GM23248 (cell line): Measurements from ENCODE around the gene PRR22. TPM values are rescaled to one million over a fixed set of nuclear protein-coding genes. Genes with fewer than 3 reads are reported as not detected.

Experiments
- DNase-seq: peaks from one replicate; pipeline ENCODE4 v3.0.0-alpha.2; 2015
- H2AFZ ChIP-seq: fragments of 200-600 bp; sonication (generic); 2 replicates; pipeline ENCODE4 v1.6.1; 2016; ENCODE audit warnings: antibody characterized with exemption
- H3F3A ChIP-seq: fragments of 200-600 bp; sonication (generic); 2 replicates; pipeline ENCODE4 v1.6.1; 2016; ENCODE audit warnings: mild to moderate bottlenecking, antibody characterized with exemption, mixed run types; ENCODE audit not compliant: insufficient read depth
- H3K27ac ChIP-seq: fragments of 200-600 bp; sonication (generic); 2 replicates; pipeline ENCODE4 v1.5.1; 2016; ENCODE audit warnings: mild to moderate bottlenecking
- H3K27me3 ChIP-seq: fragments of 200-600 bp; sonication (generic); replicated peaks from 2 replicates; pipeline ENCODE4 v1.6.1; 2016; ENCODE audit warnings: mild to moderate bottlenecking; ENCODE audit not compliant: insufficient read depth
- H3K36me3 ChIP-seq: fragments of 200-600 bp; sonication (generic); 2 replicates; pipeline ENCODE4 v1.6.1; 2016; ENCODE audit warnings: low read depth, mild to moderate bottlenecking
- H3K4me1 ChIP-seq: fragments of 200-600 bp; sonication (generic); 2 replicates; pipeline ENCODE4 v1.6.1; 2016; ENCODE audit warnings: mild to moderate bottlenecking; ENCODE audit not compliant: insufficient read depth
- H3K4me2 ChIP-seq: fragments of 200-600 bp; sonication (generic); one replicate; pipeline ENCODE4 v1.6.1; 2016; ENCODE audit warnings: mild to moderate bottlenecking; ENCODE audit not compliant: unreplicated experiment
- H3K4me3 ChIP-seq: fragments of 200-600 bp; sonication (generic); 2 replicates; pipeline ENCODE4 v1.5.1; 2016; ENCODE audit warnings: mild to moderate bottlenecking
- H3K79me2 ChIP-seq: fragments of 200-600 bp; sonication (generic); 2 replicates; pipeline ENCODE4 v1.6.1; 2016; ENCODE audit warnings: mild to moderate bottlenecking; ENCODE audit not compliant: insufficient read depth
- H3K9ac ChIP-seq: fragments of 200-600 bp; sonication (generic); 2 replicates; pipeline ENCODE4 v1.6.1; 2016; ENCODE audit warnings: mild to moderate bottlenecking
- H3K9me2 ChIP-seq: fragments of 200-600 bp; sonication (generic); 2 replicates; pipeline ENCODE4 v1.6.1; 2016; ENCODE audit warnings: mixed run types, mild to moderate bottlenecking, moderate library complexity; ENCODE audit not compliant: insufficient read depth
- H3K9me3 ChIP-seq: fragments of 200-600 bp; sonication (generic); one replicate; pipeline ENCODE4 v1.6.1; 2017; ENCODE audit warnings: low read depth
- H4K20me1 ChIP-seq: fragments of 200-600 bp; sonication (generic); 2 replicates; pipeline ENCODE4 v1.6.0; 2016; ENCODE audit not compliant: insufficient read depth
- EZH2 ChIP-seq: fragments of 200-600 bp; sonication (generic); IDR thresholded peaks from 2 replicates; pipeline ENCODE4 v1.6.1; 2018; ENCODE audit warnings: antibody characterized with exemption, mild to moderate bottlenecking; ENCODE audit not compliant: insufficient read depth, poor library complexity, severe bottlenecking
- EZH2phosphoT487 ChIP-seq: fragments of 200-600 bp; sonication (generic); IDR thresholded peaks from 2 replicates; pipeline ENCODE4 v1.6.1; 2018; ENCODE audit warnings: antibody characterized with exemption, moderate library complexity, mild to moderate bottlenecking, low read depth; ENCODE audit not compliant: insufficient read depth
- WGBS, 2 experiments: methylation state at CpG; one replicate each; pipeline ENCODE4 v1.1.6; 2015 to 2017; ENCODE audit warnings: low lambda C conversion rate in 2 of 2, low coverage in 1 of 2; ENCODE audit errors: missing lambda C conversion rate in 2 of 2; 5-methylcytosine and 5-hydroxymethylcytosine counted together
- in situ Hi-C: fragments of 300-500 bp; cut with MboI; formaldehyde crosslinking; loops from 2 replicates; pipeline ENCODE4 v1.15.0; 2020
- polyA plus RNA-seq: library from polyadenylated mRNA; unstranded; fragments of >200 nt; fragmentation: Nextera tagmentation; extraction: Ambion mirVana; gene quantifications from 2 replicates; pipeline ENCODE4 v1.2.1, GENCODE V29; 2016
- total RNA-seq: library from RNA; depleted of rRNA; stranded (reverse); fragments of >200 nt; shearing (Covaris generic); gene quantifications from 2 replicates; pipeline ENCODE4 v1.2.3, GENCODE V29; 2014; rRNA removed

PRR22 gene
- total RNA-seq (0.25 TPM in 1 of 2 replicates, not detected in the other), polyA plus RNA-seq (0.14 and 0.19 TPM in 2 replicates)

GRCh38 chr19:5784581-5785147, at the start of gene PRR22:
TSS of gene PRR22 (minus strand) at chr19:5784746. CDS start at chr19:5784660, 86 bp downstream.
- in situ Hi-C loops: no loop called here
- Histone ChIP-seq H3K9me2 (no peaks in the 10 kb centered on the region), H3F3A (no peaks in the 10 kb centered on the region), H3K4me1 (no peaks in the 10 kb centered on the region), H3K27ac (no peak within 1 kb of the TSS), H3K79me2 (peaks cover 8% of the 10 kb centered on the region), H3K9me3 (no peaks in the 10 kb centered on the region), H3K4me2 (no peak within 1 kb of the TSS), H3K27me3 (no peaks in the 10 kb centered on the region), H2AFZ (no peak within 1 kb of the TSS), H3K36me3 (peaks cover 6% of the 10 kb centered on the region; the same call in 1 of the 2 replicates), H3K4me3 (no peak within 1 kb of the TSS), H4K20me1 (no peaks in the 10 kb centered on the region), H3K9ac (no peak within 1 kb of the TSS)
- no peak for DNase-seq
- TF ChIP-seq EZH2phosphoT487 (no peak), EZH2 (no peak)
- 94 to 95% methylated on average over 14 to 15 of the region's 15 CpGs for WGBS, 2 experiments

- no peaks in the 10 kb centered on the region for H3F3A ChIP-seq
- H3K36me3 ChIP-seq: no peaks in the 10 kb centered on the region
- 70 to 75% methylated on average over 6 of the region's 6 CpGs for WGBS, 2 experiments
- H3K4me3 ChIP-seq: no peak overlapping the region
- no peak overlapping the region for H3K9ac ChIP-seq
- TF ChIP-seq EZH2 (no peak), EZH2phosphoT487 (no peak)
- in situ Hi-C loops: no loop called here
- H2AFZ ChIP-seq: no peak overlapping the region
- no peak overlapping the region for H3K27ac ChIP-seq
- no peak overlapping the region for H3K4me2 ChIP-seq
- no peaks in the 10 kb centered on the region for H3K79me2 ChIP-seq
- no peak for DNase-seq
- no peaks in the 10 kb centered on the region for H3K9me3 ChIP-seq
- no peaks in the 10 kb centered on the region for H4K20me1 ChIP-seq
- H3K4me1 ChIP-seq: no peaks in the 10 kb centered on the region
- H3K27me3 ChIP-seq: peaks cover 8% of the 10 kb centered on the region; the same call in 1 of the 2 replicates
- no peaks in the 10 kb centered on the region for H3K9me2 ChIP-seq
Measured at GRCh38 chr19:5832527-5833216, 48.1 kb upstream of the PRR22 start.

GRCh38 chr19:5832061-5832460, 47.5 kb upstream of the PRR22 start:
- DNase-seq: no peak
- no peaks in the 10 kb centered on the region for H3K36me3 ChIP-seq
- in situ Hi-C loops: no loop called here
- no peaks in the 10 kb centered on the region for H4K20me1 ChIP-seq
- 75 to 78% methylated on average over 22 of the region's 22 CpGs for WGBS, 2 experiments
- no peak overlapping the region for H3K27ac ChIP-seq
- no peaks in the 10 kb centered on the region for H3K4me1 ChIP-seq
- H3K79me2 ChIP-seq: no peaks in the 10 kb centered on the region
- no peaks in the 10 kb centered on the region for H3F3A ChIP-seq
- no peak overlapping the region for H3K4me2 ChIP-seq
- no peak overlapping the region for H3K4me3 ChIP-seq
- H2AFZ ChIP-seq: no peak overlapping the region
- peaks cover 8% of the 10 kb centered on the region; the same call in 1 of the 2 replicates for H3K27me3 ChIP-seq
- H3K9ac ChIP-seq: no peak overlapping the region
- no peaks in the 10 kb centered on the region for H3K9me2 ChIP-seq
- no peak for TF ChIP-seq EZH2
- no peaks in the 10 kb centered on the region for H3K9me3 ChIP-seq

GRCh38 chr19:5831159-5831558, 46.6 kb upstream of the PRR22 start:
- H3K27ac ChIP-seq: no peak overlapping the region
- in situ Hi-C loops: no loop called here
- no peaks in the 10 kb centered on the region for H3K36me3 ChIP-seq
- peaks cover 8% of the 10 kb centered on the region; the same call in 1 of the 2 replicates for H3K27me3 ChIP-seq
- TF ChIP-seq EZH2phosphoT487: no peak
- TF ChIP-seq EZH2: no peak
- no peaks in the 10 kb centered on the region for H3F3A ChIP-seq
- H3K4me1 ChIP-seq: no peaks in the 10 kb centered on the region
- WGBS, 2 experiments: 76 to 81% methylated on average over 8 to 9 of the region's 9 CpGs
- no peak overlapping the region for H3K4me3 ChIP-seq
- H3K4me2 ChIP-seq: no peak overlapping the region
- H3K9me2 ChIP-seq: no peaks in the 10 kb centered on the region
- no peaks in the 10 kb centered on the region for H4K20me1 ChIP-seq
- H3K9me3 ChIP-seq: no peaks in the 10 kb centered on the region
- H2AFZ ChIP-seq: no peak overlapping the region
- H3K9ac ChIP-seq: no peak overlapping the region
- no peaks in the 10 kb centered on the region for H3K79me2 ChIP-seq
- DNase-seq: no peak
